Measurements from ENCODE around the gene GCN1. TPM values are rescaled to one million over a fixed set of nuclear protein-coding genes. Genes with fewer than 3 reads are reported as not detected.
A peak's percentile ranks its signal among the peaks of the same experiment; 100 is the strongest.

Gene GCN1
- total RNA-seq, 1 experiment from 2014 or later = 116 TPM

GRCh38 chr12:120085920-120086645 lies 108.4 kb downstream of the GCN1 start:
- no peaks in the 10 kb centered on the region for H3K36me3 ChIP-seq (ENCODE audit: low read depth)
- H3K79me2 ChIP-seq (ENCODE audit: low read depth) = no peaks in the 10 kb centered on the region
- H3K27ac ChIP-seq = peak overlapping the region; percentile 76
- no TSS peak for BruUV-seq (replicated peaks)
- TF ChIP-seq EZH2 (IDR thresholded peaks at IDR 0.05; ENCODE audit: low read depth) = no peak
- no peak for TF ChIP-seq CTCF (conservative IDR thresholded peaks at IDR 0.05)
- H3K4me2 ChIP-seq = peak overlapping the region; percentile 74
- H3F3A ChIP-seq (ENCODE audit: insufficient read depth, low read depth) = peaks cover 10% of the 10 kb centered on the region; the same call in 1 of the 2 replicates
- no peak overlapping the region for H2AFZ ChIP-seq
- H3K27me3 ChIP-seq (ENCODE audit: insufficient read depth, low read depth) = no peaks in the 10 kb centered on the region
- H3K9me2 ChIP-seq (ENCODE audit: insufficient read depth) = no peaks in the 10 kb centered on the region
- CTCF ChIA-PET = interaction anchor here (0.6 to 1.4 kb wide), 3 partner anchors 97 to 428 kb away, joined by 3 to 13 read pairs (median 10); partner anchors contain the start of gene BICDL1
- peaks cover 28% of the 10 kb centered on the region for H3K4me1 ChIP-seq (replicated peaks; ENCODE audit: insufficient read depth)
- H4K20me1 ChIP-seq (ENCODE audit: insufficient read depth) = no peaks in the 10 kb centered on the region
- H3K4me3 ChIP-seq = peak overlapping the region; percentile 45; the same call in 1 of the 2 replicates
- intact Hi-C loops (cut with micrococcal nuclease; ENCODE audit: unreplicated experiment) = loop anchor here (2.0 kb wide), 2 partner anchors 75 to 209 kb away; partner anchors contain the start of gene CIT
- POLR2A ChIA-PET (ENCODE audit: unreplicated experiment) = interaction anchor here (0.7 kb wide), 1 partner anchor 216 kb away, joined by 3 read pairs; the partner anchor contains the start of gene SIRT4
- no peak for DNase-seq
- no peaks in the 10 kb centered on the region for H3K9me3 ChIP-seq (ENCODE audit: insufficient read depth, low read depth)

- intact Hi-C loops (cut with micrococcal nuclease; ENCODE audit: unreplicated experiment) = no loop called here
Measured at GRCh38 chr12:120081641-120082040, 112.9 kb downstream of the GCN1 start.

More at GRCh38 chr12:120081641-120082040, 112.9 kb downstream of the GCN1 start:
- ChIA-PET CTCF (no interaction called here), POLR2A (ENCODE audit: unreplicated experiment) (no interaction called here)
- Histone ChIP-seq H2AFZ (no peak overlapping the region), H3K4me2 (no peak overlapping the region), H3K9me3 (ENCODE audit: insufficient read depth, low read depth) (no peaks in the 10 kb centered on the region), H4K20me1 (ENCODE audit: insufficient read depth) (no peaks in the 10 kb centered on the region), H3K36me3 (ENCODE audit: low read depth) (no peaks in the 10 kb centered on the region), H3K9me2 (ENCODE audit: insufficient read depth) (no peaks in the 10 kb centered on the region), H3K4me3 (no peak overlapping the region), H3K4me1 (replicated peaks; ENCODE audit: insufficient read depth) (peaks cover 52% of the 10 kb centered on the region), H3F3A (ENCODE audit: insufficient read depth, low read depth) (peaks cover 33% of the 10 kb centered on the region), H3K27me3 (ENCODE audit: insufficient read depth, low read depth) (no peaks in the 10 kb centered on the region), H3K79me2 (ENCODE audit: low read depth) (no peaks in the 10 kb centered on the region), H3K27ac (0 out of 2 replicates have a peak overlapping the region, but pooled peaks have one; percentile 6)
- BruUV-seq (replicated peaks) = no TSS peak
- TF ChIP-seq EZH2 (IDR thresholded peaks at IDR 0.05; ENCODE audit: low read depth) = no peak
- no peak for TF ChIP-seq CTCF (conservative IDR thresholded peaks at IDR 0.05)
- no peak for DNase-seq

Data from PC-9 (cell line).